PC-3 (cell line): Measurements from ENCODE around the gene CD79A.

Source experiments
- EZH2 ChIP-seq: fragments of 300-600 bp; sonication (generic); IDR thresholded peaks from one replicate; pipeline ENCODE4 v1.6.1; 2017; ENCODE audit warnings: antibody characterized with exemption, mild to moderate bottlenecking, low read length; ENCODE audit not compliant: unreplicated experiment
- EZH2phosphoT487 ChIP-seq: fragments of 300-600 bp; sonication (generic); IDR thresholded peaks from 2 replicates; pipeline ENCODE4 v1.6.1; 2018; ENCODE audit warnings: mild to moderate bottlenecking, antibody characterized with exemption, low read length, borderline replicate concordance
- TF ChIP-seq, protein P1 (sequence below): fragments of 300-600 bp; sonication (generic); conservative IDR thresholded peaks from 2 replicates; pipeline ENCODE4 v1.5.1; 2017; ENCODE audit warnings: antibody characterized with exemption, low read depth, mild to moderate bottlenecking, low read length

GRCh38 chr19:41849067-41849466 is 28.0 kb upstream of the CD79A start:
- TF ChIP-seq EZH2, result no peak
- TF ChIP-seq, protein P1, sequence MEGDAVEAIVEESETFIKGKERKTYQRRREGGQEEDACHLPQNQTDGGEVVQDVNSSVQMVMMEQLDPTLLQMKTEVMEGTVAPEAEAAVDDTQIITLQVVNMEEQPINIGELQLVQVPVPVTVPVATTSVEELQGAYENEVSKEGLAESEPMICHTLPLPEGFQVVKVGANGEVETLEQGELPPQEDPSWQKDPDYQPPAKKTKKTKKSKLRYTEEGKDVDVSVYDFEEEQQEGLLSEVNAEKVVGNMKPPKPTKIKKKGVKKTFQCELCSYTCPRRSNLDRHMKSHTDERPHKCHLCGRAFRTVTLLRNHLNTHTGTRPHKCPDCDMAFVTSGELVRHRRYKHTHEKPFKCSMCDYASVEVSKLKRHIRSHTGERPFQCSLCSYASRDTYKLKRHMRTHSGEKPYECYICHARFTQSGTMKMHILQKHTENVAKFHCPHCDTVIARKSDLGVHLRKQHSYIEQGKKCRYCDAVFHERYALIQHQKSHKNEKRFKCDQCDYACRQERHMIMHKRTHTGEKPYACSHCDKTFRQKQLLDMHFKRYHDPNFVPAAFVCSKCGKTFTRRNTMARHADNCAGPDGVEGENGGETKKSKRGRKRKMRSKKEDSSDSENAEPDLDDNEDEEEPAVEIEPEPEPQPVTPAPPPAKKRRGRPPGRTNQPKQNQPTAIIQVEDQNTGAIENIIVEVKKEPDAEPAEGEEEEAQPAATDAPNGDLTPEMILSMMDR, result no peak
- no peak for TF ChIP-seq EZH2phosphoT487
